PFSK-1 (cell line): Measurements from ENCODE around the gene SMPD2.

Experiments used
- FOXP2 ChIP-seq: optimal IDR thresholded peaks from 2 replicates; pipeline ENCODE3; 2011; ENCODE audit warnings: borderline replicate concordance, control low read depth, inconsistent platforms; ENCODE audit not compliant: insufficient read depth; ENCODE audit errors: extremely low read length, extremely low read depth
- POLR2AphosphoS5 ChIP-seq: IDR thresholded peaks from 2 replicates; pipeline ENCODE4 v1.6.1; 2012; ENCODE audit warnings: low read depth, mild to moderate bottlenecking, control low read depth, low read length, moderate library complexity
- SIN3A ChIP-seq: IDR thresholded peaks from 2 replicates; pipeline ENCODE4 v1.6.1; 2012; ENCODE audit warnings: mild to moderate bottlenecking, low read length, moderate library complexity, borderline replicate concordance; ENCODE audit not compliant: insufficient read depth
- TAF1 ChIP-seq: IDR thresholded peaks from 2 replicates; pipeline ENCODE4 v1.6.1; 2012; ENCODE audit warnings: low read length, control low read depth, borderline replicate concordance; ENCODE audit not compliant: insufficient read depth
- TF ChIP-seq, protein P1 (sequence below), 2 experiments: IDR thresholded peaks; 2 replicates each; pipeline versions ENCODE4 v1.6.1 to v1.8.0; 2011 to 2012; ENCODE audit warnings: low read depth in 2 of 2, low read length in 2 of 2, control low read depth in 1 of 2, inconsistent platforms in 1 of 2, mild to moderate bottlenecking in 1 of 2, moderate library complexity in 1 of 2; ENCODE audit not compliant: insufficient read depth in 1 of 2

Gene SMPD2

DNA sequence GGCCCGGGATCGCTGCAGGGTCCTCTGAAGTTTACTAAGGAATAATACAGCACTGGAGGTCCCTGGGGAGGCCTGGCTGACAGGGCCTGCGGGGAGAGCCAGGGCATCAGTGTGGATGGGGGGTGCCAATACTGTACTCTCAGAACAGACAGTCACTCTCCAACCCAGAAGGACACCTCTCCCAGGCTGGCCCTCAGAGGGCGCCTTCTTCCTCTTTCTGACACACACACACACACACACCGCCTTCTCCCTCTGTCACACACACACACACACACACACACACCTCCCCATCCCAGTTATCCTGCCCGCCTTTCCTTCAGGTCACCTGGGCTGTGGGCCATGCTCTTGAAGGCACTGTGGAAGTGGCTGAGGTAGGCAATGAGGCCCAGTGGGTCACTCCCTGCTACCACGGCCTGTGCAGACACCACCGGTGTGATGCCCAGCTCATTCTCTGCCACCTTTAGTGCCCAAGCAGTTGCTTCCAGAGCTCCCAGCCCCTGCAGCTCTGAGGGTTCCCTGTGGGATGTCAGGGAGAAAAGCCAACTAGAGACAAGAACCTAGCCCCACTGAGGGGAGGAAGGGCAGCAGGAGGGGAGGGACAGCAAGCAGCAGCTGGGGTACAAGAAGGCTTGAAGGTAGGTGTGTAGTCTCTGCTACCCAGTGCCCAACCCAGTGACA lies 7.5 kb downstream of the SMPD2 start:
- TF ChIP-seq POLR2AphosphoS5, result no peak

DNA sequence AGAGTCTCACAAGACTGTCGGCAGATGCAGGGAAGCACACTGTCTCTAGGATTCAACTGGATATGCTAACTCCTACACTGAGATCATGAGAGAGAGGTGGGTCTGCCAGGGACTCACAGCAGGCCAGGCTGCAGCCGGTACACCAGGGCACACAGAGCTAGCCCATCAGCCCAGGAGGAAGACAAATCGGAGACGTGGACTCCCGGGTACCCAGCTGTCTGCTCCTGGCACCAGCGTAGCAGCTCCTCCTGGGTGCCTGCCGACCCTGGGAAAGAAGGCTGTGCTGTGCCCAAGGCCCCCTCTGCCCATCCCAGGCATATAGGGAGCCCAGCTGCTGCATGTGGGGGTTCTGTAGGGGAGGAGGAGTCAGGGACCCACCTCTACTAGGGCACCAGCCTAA lies 8.1 kb downstream of the SMPD2 start:
- TF ChIP-seq TAF1, result no peak

- no peak; the same call in 1 of the 2 replicates for TF ChIP-seq POLR2AphosphoS5
- no peak for TF ChIP-seq TAF1
- TF ChIP-seq FOXP2, result no peak
- no peak for TF ChIP-seq SIN3A
- TF ChIP-seq, protein P1, sequence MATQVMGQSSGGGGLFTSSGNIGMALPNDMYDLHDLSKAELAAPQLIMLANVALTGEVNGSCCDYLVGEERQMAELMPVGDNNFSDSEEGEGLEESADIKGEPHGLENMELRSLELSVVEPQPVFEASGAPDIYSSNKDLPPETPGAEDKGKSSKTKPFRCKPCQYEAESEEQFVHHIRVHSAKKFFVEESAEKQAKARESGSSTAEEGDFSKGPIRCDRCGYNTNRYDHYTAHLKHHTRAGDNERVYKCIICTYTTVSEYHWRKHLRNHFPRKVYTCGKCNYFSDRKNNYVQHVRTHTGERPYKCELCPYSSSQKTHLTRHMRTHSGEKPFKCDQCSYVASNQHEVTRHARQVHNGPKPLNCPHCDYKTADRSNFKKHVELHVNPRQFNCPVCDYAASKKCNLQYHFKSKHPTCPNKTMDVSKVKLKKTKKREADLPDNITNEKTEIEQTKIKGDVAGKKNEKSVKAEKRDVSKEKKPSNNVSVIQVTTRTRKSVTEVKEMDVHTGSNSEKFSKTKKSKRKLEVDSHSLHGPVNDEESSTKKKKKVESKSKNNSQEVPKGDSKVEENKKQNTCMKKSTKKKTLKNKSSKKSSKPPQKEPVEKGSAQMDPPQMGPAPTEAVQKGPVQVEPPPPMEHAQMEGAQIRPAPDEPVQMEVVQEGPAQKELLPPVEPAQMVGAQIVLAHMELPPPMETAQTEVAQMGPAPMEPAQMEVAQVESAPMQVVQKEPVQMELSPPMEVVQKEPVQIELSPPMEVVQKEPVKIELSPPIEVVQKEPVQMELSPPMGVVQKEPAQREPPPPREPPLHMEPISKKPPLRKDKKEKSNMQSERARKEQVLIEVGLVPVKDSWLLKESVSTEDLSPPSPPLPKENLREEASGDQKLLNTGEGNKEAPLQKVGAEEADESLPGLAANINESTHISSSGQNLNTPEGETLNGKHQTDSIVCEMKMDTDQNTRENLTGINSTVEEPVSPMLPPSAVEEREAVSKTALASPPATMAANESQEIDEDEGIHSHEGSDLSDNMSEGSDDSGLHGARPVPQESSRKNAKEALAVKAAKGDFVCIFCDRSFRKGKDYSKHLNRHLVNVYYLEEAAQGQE (IDR thresholded peaks at IDR 0.05; ENCODE audit: insufficient read depth in 1 of 2, low read depth in 2 of 2, low read length in 2 of 2), result no peak
Measured at GRCh38 chr6:109449064-109449794, 8.7 kb downstream of the SMPD2 start.

- TF ChIP-seq FOXP2 (no peak), POLR2AphosphoS5 (no peak), TAF1 (no peak), SIN3A (no peak)
- TF ChIP-seq, protein P1 (IDR thresholded peaks at IDR 0.05; ENCODE audit: insufficient read depth in 1 of 2, low read depth in 2 of 2, low read length in 2 of 2), result no peak
Measured at GRCh38 chr6:109449795-109450673, 9.5 kb downstream of the SMPD2 start.

DNA sequence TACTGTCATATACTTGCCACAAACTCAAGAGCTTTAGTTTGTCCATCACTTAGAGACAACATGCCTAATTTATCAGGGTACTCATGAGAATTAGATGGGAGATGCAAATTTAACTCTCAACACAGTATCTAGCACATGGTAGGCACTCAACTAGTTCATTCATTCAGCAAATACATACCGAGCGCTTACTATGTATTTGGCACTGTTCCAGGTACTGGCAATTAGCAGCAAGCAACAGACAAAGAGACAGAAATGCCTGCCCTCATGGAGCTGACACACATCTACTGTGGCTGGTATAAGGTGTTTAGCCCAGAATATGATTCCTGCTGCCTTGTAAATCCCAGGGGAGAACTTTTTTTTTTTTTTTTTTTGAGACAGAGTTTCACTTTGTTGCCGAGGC lies 10.3 kb downstream of the SMPD2 start:
- no peak for TF ChIP-seq TAF1
- TF ChIP-seq, protein P1 (IDR thresholded peaks at IDR 0.05; ENCODE audit: insufficient read depth in 1 of 2, low read depth in 2 of 2, low read length in 2 of 2), result no peak
- no peak for TF ChIP-seq SIN3A
- TF ChIP-seq POLR2AphosphoS5, result no peak
- TF ChIP-seq FOXP2, result no peak

GRCh38 chr6:109451376-109451775 lies 10.9 kb downstream of the SMPD2 start:
- TF ChIP-seq POLR2AphosphoS5, result no peak
- no peak for TF ChIP-seq FOXP2
- no peak for TF ChIP-seq TAF1
- no peak for TF ChIP-seq SIN3A
- TF ChIP-seq, protein P1 (IDR thresholded peaks at IDR 0.05; ENCODE audit: insufficient read depth in 1 of 2, low read depth in 2 of 2, low read length in 2 of 2), result no peak
